ENCODE measurements around the gene PGM5. TPM values are rescaled to one million over a fixed set of nuclear protein-coding genes. Genes with fewer than 3 reads are reported as not detected.

Gene PGM5
- total RNA-seq, 1 experiment from 2014 or later = 0.15 TPM

DNA sequence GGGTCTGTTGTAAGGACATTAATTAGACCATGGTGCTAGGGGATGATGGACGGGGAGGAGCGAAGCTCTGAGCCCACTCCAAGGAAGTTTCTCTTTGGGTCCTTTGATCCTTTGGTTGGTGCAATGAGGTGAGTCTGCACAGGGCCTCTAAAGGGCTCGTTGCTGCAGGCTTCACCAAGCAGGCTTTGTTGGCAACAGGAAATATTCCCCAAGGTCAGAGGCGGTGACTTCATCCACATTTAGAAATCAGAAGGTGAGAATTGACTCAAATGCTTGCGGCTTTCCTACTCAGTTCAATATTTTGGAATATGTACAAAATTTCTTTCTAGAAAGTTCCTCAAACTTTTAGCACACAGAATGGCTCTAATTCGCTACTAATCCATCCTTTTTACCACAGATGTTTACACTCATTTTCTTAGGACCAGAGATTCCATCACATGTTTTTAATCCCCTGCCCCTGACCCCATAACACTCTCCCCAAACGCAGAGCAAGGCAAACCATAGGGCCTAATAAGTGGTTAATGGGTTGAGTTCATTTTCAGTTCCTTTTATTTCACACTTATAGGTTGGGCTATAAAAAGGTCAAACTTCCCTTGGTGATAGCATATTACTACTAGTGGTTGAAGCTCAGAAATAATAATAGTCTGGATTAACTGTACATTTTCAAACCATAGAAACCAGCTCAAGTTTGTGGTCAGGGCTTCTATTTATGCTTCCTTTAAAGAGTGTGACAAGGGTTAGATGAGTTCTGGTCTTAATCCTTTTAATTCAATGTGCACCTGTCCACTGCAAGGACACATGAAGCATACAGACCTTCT is 221.6 kb downstream of the PGM5 start:
- H3K4me3 ChIP-seq (replicated peaks in 1 of 2; ENCODE audit: low read depth in 1 of 2, low read length in 2 of 2) = no peak overlapping the region
- peaks cover 27% of the 10 kb centered on the region for H3K27me3 ChIP-seq (ENCODE audit: insufficient read depth, low read length)
- H4K20me1 ChIP-seq (ENCODE audit: insufficient read depth) = no peaks in the 10 kb centered on the region
- H3K27ac ChIP-seq (ENCODE audit: low read depth, low read length) = no peak overlapping the region
- no peak overlapping the region for H3K4me2 ChIP-seq (ENCODE audit: low read length)
- no peak for TF ChIP-seq CBX3 (IDR thresholded peaks at IDR 0.05; ENCODE audit: low read depth)
- TF ChIP-seq ELF1 (IDR thresholded peaks at IDR 0.05; ENCODE audit: borderline replicate concordance, low read depth) = no peak
- TF ChIP-seq, protein P1, sequence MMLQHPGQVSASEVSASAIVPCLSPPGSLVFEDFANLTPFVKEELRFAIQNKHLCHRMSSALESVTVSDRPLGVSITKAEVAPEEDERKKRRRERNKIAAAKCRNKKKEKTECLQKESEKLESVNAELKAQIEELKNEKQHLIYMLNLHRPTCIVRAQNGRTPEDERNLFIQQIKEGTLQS (IDR thresholded peaks at IDR 0.05) = no peak
- TF ChIP-seq EZH2 (IDR thresholded peaks at IDR 0.05) = no peak
- no peak for TF ChIP-seq TCF7L2 (IDR thresholded peaks at IDR 0.05; ENCODE audit: borderline replicate concordance, extremely low read depth, insufficient read depth, insufficient read length)
- TF ChIP-seq, protein P2, sequence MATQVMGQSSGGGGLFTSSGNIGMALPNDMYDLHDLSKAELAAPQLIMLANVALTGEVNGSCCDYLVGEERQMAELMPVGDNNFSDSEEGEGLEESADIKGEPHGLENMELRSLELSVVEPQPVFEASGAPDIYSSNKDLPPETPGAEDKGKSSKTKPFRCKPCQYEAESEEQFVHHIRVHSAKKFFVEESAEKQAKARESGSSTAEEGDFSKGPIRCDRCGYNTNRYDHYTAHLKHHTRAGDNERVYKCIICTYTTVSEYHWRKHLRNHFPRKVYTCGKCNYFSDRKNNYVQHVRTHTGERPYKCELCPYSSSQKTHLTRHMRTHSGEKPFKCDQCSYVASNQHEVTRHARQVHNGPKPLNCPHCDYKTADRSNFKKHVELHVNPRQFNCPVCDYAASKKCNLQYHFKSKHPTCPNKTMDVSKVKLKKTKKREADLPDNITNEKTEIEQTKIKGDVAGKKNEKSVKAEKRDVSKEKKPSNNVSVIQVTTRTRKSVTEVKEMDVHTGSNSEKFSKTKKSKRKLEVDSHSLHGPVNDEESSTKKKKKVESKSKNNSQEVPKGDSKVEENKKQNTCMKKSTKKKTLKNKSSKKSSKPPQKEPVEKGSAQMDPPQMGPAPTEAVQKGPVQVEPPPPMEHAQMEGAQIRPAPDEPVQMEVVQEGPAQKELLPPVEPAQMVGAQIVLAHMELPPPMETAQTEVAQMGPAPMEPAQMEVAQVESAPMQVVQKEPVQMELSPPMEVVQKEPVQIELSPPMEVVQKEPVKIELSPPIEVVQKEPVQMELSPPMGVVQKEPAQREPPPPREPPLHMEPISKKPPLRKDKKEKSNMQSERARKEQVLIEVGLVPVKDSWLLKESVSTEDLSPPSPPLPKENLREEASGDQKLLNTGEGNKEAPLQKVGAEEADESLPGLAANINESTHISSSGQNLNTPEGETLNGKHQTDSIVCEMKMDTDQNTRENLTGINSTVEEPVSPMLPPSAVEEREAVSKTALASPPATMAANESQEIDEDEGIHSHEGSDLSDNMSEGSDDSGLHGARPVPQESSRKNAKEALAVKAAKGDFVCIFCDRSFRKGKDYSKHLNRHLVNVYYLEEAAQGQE (IDR thresholded peaks at IDR 0.05; ENCODE audit: low read depth) = no peak
- ChIA-PET CTCF (no interaction called here), POLR2A (no interaction called here), RAD21 (ENCODE audit: low non-redundant PET in 1 of 2, low total read pairs in 2 of 2, uncharacterized antibody in 2 of 2, unreplicated experiment in 2 of 2) (no interaction called here)
- BruUV-seq (replicated peaks) = no TSS peak
- H3K4me1 ChIP-seq (ENCODE audit: control insufficient read depth in 1 of 2, insufficient read depth in 2 of 2, low read length in 2 of 2) = no peaks in the 10 kb centered on the region
- no peaks in the 10 kb centered on the region for H3K9me2 ChIP-seq (ENCODE audit: insufficient read depth)
- no peaks in the 10 kb centered on the region for H3K79me2 ChIP-seq (ENCODE audit: insufficient read depth, low read length)
- no peak for ATAC-seq
- H3K9me3 ChIP-seq (ENCODE audit: control insufficient read depth in 1 of 2, insufficient read depth in 1 of 2, low read depth in 1 of 2, low read length in 2 of 2) = no peaks in the 10 kb centered on the region
- H3K36me3 ChIP-seq (ENCODE audit: control insufficient read depth in 1 of 2, insufficient read depth in 2 of 2, low read length in 2 of 2) = no peaks in the 10 kb centered on the region
- no peak overlapping the region for H2AFZ ChIP-seq (ENCODE audit: low read depth, low read length, poor library complexity, severe bottlenecking)
- intact Hi-C loops (cut with micrococcal nuclease) = no loop called here
- no peak for DNase-seq (ENCODE audit: low read depth, low spot score)
- no peak overlapping the region for H3K9ac ChIP-seq (ENCODE audit: low read length)

Other genes with a start within 250 kb of the PGM5 start
- gene ZNG1C, start 114.6 kb upstream of the PGM5 start, total RNA-seq (2021; ENCODE audit: unreplicated experiment) = 28.4 TPM
- gene FOXD4L3, start 53.7 kb upstream of the PGM5 start, total RNA-seq (2021; ENCODE audit: unreplicated experiment) = 0.25 TPM
- not detected for gene TMEM252, start 184.3 kb downstream of the PGM5 start, total RNA-seq (2021; ENCODE audit: unreplicated experiment)